GM19467 (cell line): ENCODE measurements around the gene DEFB115.
"Not testable (repeated sequence)": the region's sequence is repeated elsewhere in the genome, so short reads cannot be mapped to it uniquely, and the experiment has no call there.

Experiments
- ATAC-seq: cut with Tn5 transposase; IDR thresholded peaks from one replicate; pipeline ENCODE4 v1.9.1; 2021; ENCODE audit warnings: mild to moderate bottlenecking, moderate library complexity; ENCODE audit not compliant: unreplicated experiment

The DEFB115 gene

GRCh38 chr20:31257364-31257763 lies at the start of gene DEFB115:
Gene DEFB115 (plus strand): TSS chr20:31257664. CDS start chr20:31257664, 0 bp downstream.
- no peak for ATAC-seq

- no peak for ATAC-seq
Measured at GRCh38 chr20:31236953-31237352, 20.5 kb upstream of the DEFB115 start.

GRCh38 chr20:31237763-31238162 lies 19.7 kb upstream of the DEFB115 start:
- ATAC-seq = no peak

- ATAC-seq = no peak
Measured at GRCh38 chr20:31239139-31239538, 18.3 kb upstream of the DEFB115 start.

- no peak for ATAC-seq
Measured at GRCh38 chr20:31256959-31257358, 505 bp upstream of the DEFB115 start.

- no peak for ATAC-seq
Measured at GRCh38 chr20:31260326-31260932, 3.0 kb downstream of the DEFB115 start.

- ATAC-seq = no peak
Measured at GRCh38 chr20:31274441-31274840, 17.0 kb downstream of the DEFB115 start.

- ATAC-seq = no peak
Measured at GRCh38 chr20:31278178-31278577, 20.7 kb downstream of the DEFB115 start.

- not testable (repeated sequence) for ATAC-seq
Measured at GRCh38 chr20:31284964-31285363, 27.5 kb downstream of the DEFB115 start.

- ATAC-seq = no peak
Measured at GRCh38 chr20:31308535-31309162, 51.2 kb downstream of the DEFB115 start, which contains the start of gene DEFB116. Gene DEFB116 (minus strand): TSS chr20:31308585. CDS start chr20:31308585, 0 bp downstream.
